AG04450 (cell line): ENCODE measurements around the gene CRACR2A. TPM values are rescaled to one million over a fixed set of nuclear protein-coding genes. Genes with fewer than 3 reads are reported as not detected.

Experiments used
- CTCF ChIA-PET: fragments of 300-600, 350-600 bp; formaldehyde crosslinking; extraction: SDS; loops from one replicate; lab custom pipeline; 2022; ENCODE audit warnings: antibody characterized with exemption, inconsistent platforms; lab: Charles Lee
- POLR2A ChIA-PET: fragments of 350-600 bp; formaldehyde crosslinking; extraction: SDS; loops from one replicate; lab custom pipeline; 2021; ENCODE audit warnings: antibody characterized with exemption, inconsistent platforms; lab: Yijun Ruan, JAX
- DNase-seq: peaks from one replicate; pipeline ENCODE4 v3.0.0-alpha.2; 2011; ENCODE audit warnings: low read depth, low spot score
- H3K27ac ChIP-seq: one replicate; pipeline ENCODE4 v1.5.1; 2012; ENCODE audit warnings: low read depth, low read length, control low read depth
- H3K27me3 ChIP-seq: one replicate; pipeline ENCODE4 v1.6.0; 2012; ENCODE audit warnings: low read length; ENCODE audit not compliant: control insufficient read depth, insufficient read depth
- H3K4me3 ChIP-seq: 2 replicates; pipeline ENCODE4 v1.5.1; 2011; ENCODE audit warnings: mild to moderate bottlenecking, low read depth, low read length, control low read depth
- H3K9me3 ChIP-seq: 2 replicates; pipeline ENCODE4 v1.5.1; 2012; ENCODE audit warnings: low read length; ENCODE audit not compliant: control insufficient read depth, insufficient read depth
- CTCF ChIP-seq: IDR thresholded peaks from 2 replicates; pipeline ENCODE4 v1.5.1; 2011; ENCODE audit warnings: low read depth, low read length, control low read depth, inconsistent platforms
- polyA plus RNA-seq: library from polyadenylated mRNA; depleted of rRNA; stranded (reverse); fragments of >200 nt; gene quantifications from 2 replicates; pipeline ENCODE4 v1.2.3, GENCODE V29; 2011

Gene CRACR2A
- polyA plus RNA-seq, 1 experiment, result 1.1 TPM

- ChIA-PET POLR2A (no interaction called here), CTCF (interaction anchor here (0.7 kb wide), 1 partner anchor 283 kb away, joined by 3 read pairs; no protein-coding TSS in a partner anchor)
- no peak overlapping the region for H3K27ac ChIP-seq
- H3K27me3 ChIP-seq, result no peaks in the 10 kb centered on the region
- DNase-seq, result no peak
- no peaks in the 10 kb centered on the region; the same call in 1 of the 2 replicates for H3K9me3 ChIP-seq
- no peak for TF ChIP-seq CTCF
- H3K4me3 ChIP-seq, result no peak overlapping the region
These were observed 169.1 kb downstream of the CRACR2A start for GRCh38 chr12:3583656-3584334.

- Histone ChIP-seq H3K9me3 (no peaks in the 10 kb centered on the region; the same call in 1 of the 2 replicates), H3K27ac (no peak overlapping the region), H3K27me3 (no peaks in the 10 kb centered on the region), H3K4me3 (no peak overlapping the region)
- POLR2A ChIA-PET, result no interaction called here
- no peak for TF ChIP-seq CTCF
- no peak for DNase-seq
- CTCF ChIA-PET, result no interaction called here
These were observed 172.7 kb downstream of the CRACR2A start for GRCh38 chr12:3580094-3580749.

GRCh38 chr12:3579446-3580093 is 173.3 kb downstream of the CRACR2A start:
- Histone ChIP-seq H3K27ac (no peak overlapping the region), H3K9me3 (no peaks in the 10 kb centered on the region; the same call in 1 of the 2 replicates), H3K4me3 (no peak overlapping the region), H3K27me3 (no peaks in the 10 kb centered on the region)
- POLR2A ChIA-PET, result no interaction called here
- no peak for DNase-seq
- CTCF ChIA-PET, result no interaction called here
- TF ChIP-seq CTCF, result no peak

- no peaks in the 10 kb centered on the region; the same call in 1 of the 2 replicates for H3K9me3 ChIP-seq
- no peak overlapping the region for H3K27ac ChIP-seq
- ChIA-PET CTCF (no interaction called here), POLR2A (no interaction called here)
- no peak for DNase-seq
- H3K4me3 ChIP-seq, result no peak overlapping the region
- H3K27me3 ChIP-seq, result no peaks in the 10 kb centered on the region
- no peak for TF ChIP-seq CTCF
These were observed 174.4 kb downstream of the CRACR2A start for GRCh38 chr12:3578557-3578956.

GRCh38 chr12:3576891-3577290 is 176.0 kb downstream of the CRACR2A start:
- POLR2A ChIA-PET, result no interaction called here
- DNase-seq, result no peak
- CTCF ChIA-PET, result interaction anchor here (0.6 kb wide), 1 partner anchor 1280 kb away, joined by 4 read pairs; no protein-coding TSS in a partner anchor
- Histone ChIP-seq H3K27ac (no peak overlapping the region), H3K27me3 (no peaks in the 10 kb centered on the region), H3K4me3 (no peak overlapping the region), H3K9me3 (no peaks in the 10 kb centered on the region)
- no peak for TF ChIP-seq CTCF
